Gastrocnemius medialis (tissue), 4 donors: ENCODE results near the gene RNU6-1. TPM values are rescaled to one million over a fixed set of nuclear protein-coding genes. Genes with fewer than 3 reads are reported as not detected.
A peak's percentile ranks its signal among the peaks of the same experiment; 100 is the strongest.

ENCODE experiments used
- ATAC-seq, 2 donors: fragments of 150-250 bp; one replicate each; pipeline ENCODE4 v1.9.1; 2016
- DNase-seq, 2 donors: peaks; one replicate each; pipeline ENCODE4 v3.0.0-alpha.2; 2019
- H3K27ac ChIP-seq, 4 donors: fragments of 200-600 bp; sonication (generic); 1 replicate in 1 of 4; 2 replicates in 3 of 4; pipeline ENCODE4 v1.5.1; 2016 to 2018; ENCODE audit warnings: mild to moderate bottlenecking in 2 of 4, moderate library complexity in 1 of 4
- H3K27me3 ChIP-seq, 3 donors: fragments of 200-600 bp; sonication (generic) in 2 of 3; 1 replicate in 1 of 3; 2 replicates in 2 of 3; pipeline versions ENCODE4 v1.5.1 to v1.6.0; 2016 to 2019; ENCODE audit warnings: mild to moderate bottlenecking in 1 of 3, moderate library complexity in 1 of 3
- H3K36me3 ChIP-seq, 2 donors: fragments of 200-600 bp; sonication (generic) in 1 of 2; one replicate each; pipeline ENCODE4 v1.5.1; 2017 to 2018
- H3K4me1 ChIP-seq, 2 donors: fragments of 200-600 bp; sonication (generic) in 1 of 2; one replicate each; pipeline ENCODE4 v1.5.1; 2016 to 2017; ENCODE audit warnings: mild to moderate bottlenecking in 2 of 2
- H3K4me3 ChIP-seq, 4 donors: fragments of 200-600 bp; sonication (generic) in 3 of 4; 1 replicate in 1 of 4; 2 replicates in 3 of 4; pipeline ENCODE4 v1.5.1; 2016 to 2019; ENCODE audit warnings: mild to moderate bottlenecking in 2 of 4
- H3K9me3 ChIP-seq, 3 donors: fragments of 200-600 bp; sonication (generic) in 2 of 3; 1 replicate in 1 of 3; 2 replicates in 2 of 3; pipeline ENCODE4 v1.5.1; 2016 to 2019
- CTCF ChIP-seq, 5 experiments: fragments of 450-650 bp in 3 of 5; fragments of 200-600 bp in 2 of 5; sonication (generic) in 2 of 5; IDR thresholded peaks in 4 of 5; conservative IDR thresholded peaks in 1 of 5; 1 replicate in 4 of 5; 2 replicates in 1 of 5; pipeline ENCODE4 v1.5.1; 2016 to 2019; ENCODE audit warnings: antibody characterized with exemption in 5 of 5, mild to moderate bottlenecking in 3 of 5, moderate library complexity in 3 of 5
- POLR2A ChIP-seq, 2 donors: fragments of 450-650 bp; IDR thresholded peaks; one replicate each; pipeline ENCODE4 v1.6.1; 2017; ENCODE audit warnings: antibody characterized with exemption in 2 of 2, mild to moderate bottlenecking in 2 of 2, moderate library complexity in 2 of 2
- in situ Hi-C, 4 donors: fragments of 200-750 bp; cut with MboI; loops; one replicate each; pipeline versions ENCODE4 v1.15.0 to v1.8.0; 2017; ENCODE audit warnings: low sequenced_read_pairs in 4 of 4
- intact Hi-C: fragments of 100-400 bp; cut with DNase I; formaldehyde crosslinking; loops from one replicate; pipeline ENCODE4 v1.15.1; 2023; ENCODE audit warnings: low total_unique reads
- total RNA-seq, 4 donors: library from RNA; depleted of rRNA; stranded (reverse); fragments of >200 nt; gene quantifications; one replicate each; pipeline versions ENCODE4 v1.1.0 to v1.2.3, GENCODE V29; 2016

RNU6-1 gene
- total RNA-seq, 4 donors from 2014 or later, result not detected

- ATAC-seq (no peak), DNase-seq (no peak)
- peaks cover 6 to 11% of the 10 kb centered on the region in 2 donors for H3K4me1 ChIP-seq
- intact Hi-C loops (no loop called here), in situ Hi-C loops (loop anchor here in 2 of 4 donors (25.0 kb wide), 2 partner anchors 289 to 889 kb away; partner anchors contain the start of gene MAP2K5 (in 1 of the 2))
- no peaks in the 10 kb centered on the region for H3K9me3 ChIP-seq
- H3K36me3 ChIP-seq, result no peaks in the 10 kb centered on the region
- TF ChIP-seq POLR2A (IDR thresholded peaks at IDR 0.05), result no peak
- no peak for TF ChIP-seq CTCF (IDR thresholded peaks at IDR 0.05 in 4 of 5, conservative IDR thresholded peaks at IDR 0.05 in 1 of 5)
- H3K4me3 ChIP-seq, result peak overlapping the region in 2 of 4 donors; percentile 36 to 38
- no peak overlapping the region for H3K27ac ChIP-seq
- peaks cover 93 to 95% (median 95%) of the 10 kb centered on the region in 3 donors for H3K27me3 ChIP-seq
Measured at GRCh38 chr15:67825881-67826716, 13.7 kb downstream of the RNU6-1 start.

- in situ Hi-C loops (loop anchor here in 2 of 4 donors (25.0 kb wide), 2 partner anchors 288 to 888 kb away; partner anchors contain the start of gene MAP2K5 (in 1 of the 2)), intact Hi-C loops (no loop called here)
- Histone ChIP-seq H3K9me3 (no peaks in the 10 kb centered on the region), H3K4me1 (peaks cover 6 to 11% of the 10 kb centered on the region in 2 donors), H3K27me3 (peaks cover 95% of the 10 kb centered on the region in 3 donors), H3K4me3 (peak within 1 kb of the TSS in 2 of 4 donors; percentile 36 to 38), H3K36me3 (no peaks in the 10 kb centered on the region), H3K27ac (no peak within 1 kb of the TSS)
- TF ChIP-seq POLR2A (IDR thresholded peaks at IDR 0.05), result no peak
- TF ChIP-seq CTCF (IDR thresholded peaks at IDR 0.05 in 4 of 5, conservative IDR thresholded peaks at IDR 0.05 in 1 of 5), result no peak
- DNase-seq (no peak), ATAC-seq (no peak)
Measured at GRCh38 chr15:67824976-67825880, 14.6 kb downstream of the RNU6-1 start, which contains the start of gene SKOR1. Gene SKOR1 (plus strand): TSS chr15:67825509. CDS start chr15:67825603, 94 bp downstream.

- peaks cover 95% of the 10 kb centered on the region in 3 donors for H3K27me3 ChIP-seq
- H3K9me3 ChIP-seq, result no peaks in the 10 kb centered on the region
- DNase-seq, result no peak
- H3K4me3 ChIP-seq, result peak overlapping the region in 1 of 4 donors; percentile 38
- no peak overlapping the region for H3K27ac ChIP-seq
- intact Hi-C loops (no loop called here), in situ Hi-C loops (no loop called here)
- H3K4me1 ChIP-seq, result peaks cover 6 to 11% of the 10 kb centered on the region in 2 donors
- TF ChIP-seq POLR2A (IDR thresholded peaks at IDR 0.05), result no peak
- no peak for TF ChIP-seq CTCF (IDR thresholded peaks at IDR 0.05 in 4 of 5, conservative IDR thresholded peaks at IDR 0.05 in 1 of 5)
- ATAC-seq, result no peak
- no peaks in the 10 kb centered on the region for H3K36me3 ChIP-seq
Measured at GRCh38 chr15:67824197-67824968, 15.5 kb downstream of the RNU6-1 start.
